ENCODE measurements around the gene HCFC1R1. TPM values are rescaled to one million over a fixed set of nuclear protein-coding genes. Genes with fewer than 3 reads are reported as not detected.

The HCFC1R1 gene
- polyA plus RNA-seq, 1 donor from 2014 or later: 19.0 TPM

GRCh38 chr16:3020604-3021448, 2.9 kb downstream of the HCFC1R1 start:
- no peak overlapping the region for H3K4me2 ChIP-seq (ENCODE audit: low read length)
- no peaks in the 10 kb centered on the region for H3K79me2 ChIP-seq (replicated peaks; ENCODE audit: insufficient read depth, low read length)
- peak overlapping the region; percentile 53 for H3K4me3 ChIP-seq (ENCODE audit: low read length)
- H4K20me1 ChIP-seq (ENCODE audit: insufficient read depth): no peaks in the 10 kb centered on the region
- H2AFZ ChIP-seq (ENCODE audit: low read depth, low read length): no peak overlapping the region
- peak overlapping the region; percentile 5 for H3K9ac ChIP-seq (ENCODE audit: low read length)
- no peaks in the 10 kb centered on the region for H3K9me3 ChIP-seq (ENCODE audit: low read length)
- H3K9me2 ChIP-seq (ENCODE audit: insufficient read depth, low read length): no peaks in the 10 kb centered on the region
- H3K27ac ChIP-seq (ENCODE audit: low read length): no peak overlapping the region
- no peaks in the 10 kb centered on the region for H3K36me3 ChIP-seq (ENCODE audit: insufficient read depth, low read length)
- TF ChIP-seq RAD21 (conservative IDR thresholded peaks at IDR 0.05) (no peak), MXI1 (conservative IDR thresholded peaks at IDR 0.05; ENCODE audit: poor library complexity, severe bottlenecking) (no peak), TAF1 (IDR thresholded peaks at IDR 0.05; ENCODE audit: low read depth) (no peak), CTCF (IDR thresholded peaks at IDR 0.05; ENCODE audit: poor library complexity, severe bottlenecking) (no peak), REST (IDR thresholded peaks at IDR 0.05; ENCODE audit: borderline replicate concordance) (no peak), POLR2AphosphoS5 (IDR thresholded peaks at IDR 0.05) (no peak), SMC3 (conservative IDR thresholded peaks at IDR 0.05; ENCODE audit: poor library complexity) (no peak), EP300 (conservative IDR thresholded peaks at IDR 0.05; ENCODE audit: poor library complexity, severe bottlenecking) (no peak), EZH2 (IDR thresholded peaks at IDR 0.05; ENCODE audit: borderline replicate concordance, insufficient read depth, low read length, poor library complexity, severe bottlenecking) (no peak)
- no peaks in the 10 kb centered on the region for H3F3A ChIP-seq (ENCODE audit: insufficient read depth, low read length, poor library complexity, severe bottlenecking)
- H3K27me3 ChIP-seq (ENCODE audit: insufficient read depth, low read depth, low read length): peaks cover 38% of the 10 kb centered on the region

GRCh38 chr16:3020247-3020603, 3.5 kb downstream of the HCFC1R1 start, which contains the start of gene TNFRSF12A:
TNFRSF12A (plus strand) TSS chr16:3020368; CDS start chr16:3020398, 30 bp downstream.
- Histone ChIP-seq H3K27ac (ENCODE audit: low read length) (no peak within 1 kb of the TSS), H3K9ac (ENCODE audit: low read length) (peak within 1 kb of the TSS; percentile 5), H3K9me2 (ENCODE audit: insufficient read depth, low read length) (no peaks in the 10 kb centered on the region), H3F3A (ENCODE audit: insufficient read depth, low read length, poor library complexity, severe bottlenecking) (no peaks in the 10 kb centered on the region), H3K4me3 (ENCODE audit: low read length) (peak within 1 kb of the TSS; percentile 55), H4K20me1 (ENCODE audit: insufficient read depth) (no peaks in the 10 kb centered on the region), H3K4me2 (ENCODE audit: low read length) (no peak within 1 kb of the TSS), H3K79me2 (replicated peaks; ENCODE audit: insufficient read depth, low read length) (no peaks in the 10 kb centered on the region), H3K9me3 (ENCODE audit: low read length) (no peaks in the 10 kb centered on the region), H2AFZ (ENCODE audit: low read depth, low read length) (no peak within 1 kb of the TSS), H3K36me3 (ENCODE audit: insufficient read depth, low read length) (no peaks in the 10 kb centered on the region), H3K27me3 (ENCODE audit: insufficient read depth, low read depth, low read length) (peaks cover 38% of the 10 kb centered on the region)
- no peak for TF ChIP-seq POLR2AphosphoS5 (IDR thresholded peaks at IDR 0.05)
- TF ChIP-seq MXI1 (conservative IDR thresholded peaks at IDR 0.05; ENCODE audit: poor library complexity, severe bottlenecking): no peak
- no peak for TF ChIP-seq TAF1 (IDR thresholded peaks at IDR 0.05; ENCODE audit: low read depth)
- no peak for TF ChIP-seq SMC3 (conservative IDR thresholded peaks at IDR 0.05; ENCODE audit: poor library complexity)
- TF ChIP-seq RAD21 (conservative IDR thresholded peaks at IDR 0.05): no peak
- TF ChIP-seq EZH2 (IDR thresholded peaks at IDR 0.05; ENCODE audit: borderline replicate concordance, insufficient read depth, low read length, poor library complexity, severe bottlenecking): no peak
- no peak for TF ChIP-seq REST (IDR thresholded peaks at IDR 0.05; ENCODE audit: borderline replicate concordance)
- no peak for TF ChIP-seq CTCF (IDR thresholded peaks at IDR 0.05; ENCODE audit: poor library complexity, severe bottlenecking)
- TF ChIP-seq EP300 (conservative IDR thresholded peaks at IDR 0.05; ENCODE audit: poor library complexity, severe bottlenecking): no peak
